Measurements from ENCODE around the gene RPS6KC1.
"Not testable (repeated sequence)": the region's sequence is repeated elsewhere in the genome, so short reads cannot be mapped to it uniquely, and the experiment has no call there.

The RPS6KC1 gene

DNA sequence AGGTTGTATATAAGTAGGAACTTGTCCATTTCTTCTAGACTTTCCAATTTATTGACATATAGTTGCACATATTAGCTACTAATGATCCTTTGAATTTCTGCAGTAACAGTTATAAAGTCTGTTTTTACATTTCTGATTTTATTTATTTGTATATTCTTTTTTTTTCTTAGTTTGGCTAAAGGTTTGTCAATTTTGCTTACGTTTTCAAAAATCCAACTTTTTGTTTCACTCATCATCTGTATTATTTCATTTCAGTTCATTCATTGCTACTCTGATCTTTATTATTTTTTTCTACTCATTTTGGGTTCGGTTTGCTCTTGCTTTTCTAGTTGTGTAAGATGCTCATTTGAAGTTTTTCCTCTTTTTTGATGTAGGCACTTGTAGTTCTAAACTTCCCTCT, 97.9 kb downstream of the RPS6KC1 start:
- H3K4me3 ChIP-seq (ENCODE audit: control insufficient read depth in 1 of 7, extremely low read depth in 1 of 7, insufficient read depth in 4 of 7, low read depth in 2 of 7, low read length in 6 of 7), result no peak overlapping the region
- H3K36me3 ChIP-seq (ENCODE audit: control insufficient read depth in 4 of 4, insufficient read depth in 4 of 4, low read length in 3 of 4), result peaks cover 0 to 18% (median 2%) of the 10 kb centered on the region in 4 experiments
- no peak overlapping the region for H3K27ac ChIP-seq (ENCODE audit: insufficient read depth in 1 of 2, low read depth in 1 of 2, low read length in 2 of 2, poor library complexity in 1 of 2, severe bottlenecking in 2 of 2)
- DNase-seq, result peak in 1 of 3 donors; percentile 23
- ChIA-PET POLR2A (no interaction called here), CTCF (no interaction called here)
- peaks cover 0 to 16% (median 5%) of the 10 kb centered on the region in 5 experiments for H3K9me3 ChIP-seq (ENCODE audit: control extremely low read depth in 1 of 5, control insufficient read depth in 4 of 5, insufficient read depth in 2 of 5, low read depth in 1 of 5, low read length in 4 of 5)
- peaks cover 0 to 7% (median 4%) of the 10 kb centered on the region in 4 experiments for H3K4me1 ChIP-seq (ENCODE audit: control extremely low read depth in 1 of 4, control insufficient read depth in 4 of 4, insufficient read depth in 4 of 4, low read length in 3 of 4)
- no peaks in the 10 kb centered on the region for H3K27me3 ChIP-seq (replicated peaks in 2 of 5; ENCODE audit: control insufficient read depth in 4 of 5, insufficient read depth in 5 of 5, low read length in 4 of 5)
- WGBS (ENCODE audit: insufficient coverage), result no CpG with 5 or more reads among the region's 2 CpGs

DNA sequence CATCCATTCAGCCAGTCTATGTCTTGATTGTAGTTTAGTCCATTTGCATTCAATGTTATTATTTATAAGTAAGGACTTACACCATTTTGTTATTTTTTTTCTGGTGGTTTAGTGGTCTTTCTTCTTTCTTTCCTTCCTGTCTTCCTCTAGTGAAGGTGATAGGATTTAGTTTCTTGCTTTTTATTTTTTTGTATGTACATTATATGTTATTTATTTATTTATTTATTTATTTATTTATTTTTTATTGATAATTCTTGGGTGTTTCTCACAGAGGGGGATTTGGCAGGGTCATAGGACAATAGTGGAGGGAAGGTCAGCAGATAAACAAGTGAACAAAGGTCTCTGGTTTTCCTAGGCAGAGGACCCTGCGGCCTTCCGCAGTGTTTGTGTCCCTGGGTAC, 99.0 kb downstream of the RPS6KC1 start:
- peaks cover 0 to 16% (median 5%) of the 10 kb centered on the region in 5 experiments for H3K9me3 ChIP-seq (ENCODE audit: control extremely low read depth in 1 of 5, control insufficient read depth in 4 of 5, insufficient read depth in 2 of 5, low read depth in 1 of 5, low read length in 4 of 5)
- H3K4me3 ChIP-seq (ENCODE audit: control insufficient read depth in 1 of 7, extremely low read depth in 1 of 7, insufficient read depth in 4 of 7, low read depth in 2 of 7, low read length in 6 of 7); CTCF ChIA-PET; H3K27me3 ChIP-seq (replicated peaks in 2 of 5; ENCODE audit: control insufficient read depth in 4 of 5, insufficient read depth in 5 of 5, low read length in 4 of 5); DNase-seq; H3K27ac ChIP-seq (ENCODE audit: insufficient read depth in 1 of 2, low read depth in 1 of 2, low read length in 2 of 2, poor library complexity in 1 of 2, severe bottlenecking in 2 of 2); POLR2A ChIA-PET: not testable (repeated sequence)
- H3K4me1 ChIP-seq (ENCODE audit: control extremely low read depth in 1 of 4, control insufficient read depth in 4 of 4, insufficient read depth in 4 of 4, low read length in 3 of 4), result peaks cover 2 to 19% (median 16%) of the 10 kb centered on the region in 4 experiments
- no CpG with 5 or more reads among the region's 2 CpGs for WGBS (ENCODE audit: insufficient coverage)
- peaks cover 0 to 14% (median 1%) of the 10 kb centered on the region in 4 experiments for H3K36me3 ChIP-seq (ENCODE audit: control insufficient read depth in 4 of 4, insufficient read depth in 4 of 4, low read length in 3 of 4)

DNA sequence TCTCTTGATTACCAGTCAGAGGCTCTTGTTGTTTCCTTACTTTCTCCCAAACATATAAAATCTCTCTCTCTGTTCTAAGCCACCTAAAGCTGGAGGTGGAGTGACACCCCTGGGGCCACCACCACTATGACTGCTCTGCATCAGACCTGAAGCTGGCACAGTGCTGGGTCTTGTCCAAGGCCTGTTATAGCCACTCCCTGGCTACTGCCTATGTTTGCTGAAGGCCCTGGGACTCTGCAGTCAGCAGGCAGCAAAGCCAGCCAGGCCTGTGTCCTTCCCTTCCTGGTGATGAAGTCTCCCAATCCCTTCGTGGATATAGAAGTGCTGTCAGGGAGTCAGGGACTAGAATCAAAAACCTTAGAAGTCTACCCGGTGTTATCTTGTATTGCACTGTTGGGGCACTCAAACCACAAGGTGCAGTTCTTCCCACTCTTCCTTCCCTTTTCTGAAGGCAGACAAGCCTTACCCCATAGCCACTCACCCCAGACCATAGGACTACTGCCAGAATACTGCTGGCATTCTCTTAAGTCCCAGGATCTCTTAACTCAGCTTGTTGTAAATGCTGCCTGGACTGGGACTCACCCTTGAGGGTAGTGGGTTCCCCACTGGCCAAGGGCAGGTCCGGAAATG, 103.1 kb downstream of the RPS6KC1 start:
- Histone ChIP-seq H3K4me1 (ENCODE audit: control extremely low read depth in 1 of 4, control insufficient read depth in 4 of 4, insufficient read depth in 4 of 4, low read length in 3 of 4) (peaks cover 2 to 24% (median 19%) of the 10 kb centered on the region in 4 experiments), H3K36me3 (ENCODE audit: control insufficient read depth in 4 of 4, insufficient read depth in 4 of 4, low read length in 3 of 4) (peaks cover 0 to 5% (median 0%) of the 10 kb centered on the region in 4 experiments), H3K4me3 (ENCODE audit: control insufficient read depth in 1 of 7, extremely low read depth in 1 of 7, insufficient read depth in 4 of 7, low read depth in 2 of 7, low read length in 6 of 7) (peak overlapping the region in 2 of 7 experiments; percentile 18 to 38), H3K27ac (ENCODE audit: insufficient read depth in 1 of 2, low read depth in 1 of 2, low read length in 2 of 2, poor library complexity in 1 of 2, severe bottlenecking in 2 of 2) (no peak overlapping the region), H3K27me3 (replicated peaks in 2 of 5; ENCODE audit: control insufficient read depth in 4 of 5, insufficient read depth in 5 of 5, low read length in 4 of 5) (no peaks in the 10 kb centered on the region), H3K9me3 (ENCODE audit: control extremely low read depth in 1 of 5, control insufficient read depth in 4 of 5, insufficient read depth in 2 of 5, low read depth in 1 of 5, low read length in 4 of 5) (peaks cover 0 to 9% (median 4%) of the 10 kb centered on the region in 5 experiments)
- CTCF ChIA-PET, result no interaction called here
- peak; percentile 49 to 85 (median 77) for DNase-seq
- POLR2A ChIA-PET, result no interaction called here
- WGBS (ENCODE audit: insufficient coverage), result 0% methylated on average over 3 of the region's 3 CpGs

DNA sequence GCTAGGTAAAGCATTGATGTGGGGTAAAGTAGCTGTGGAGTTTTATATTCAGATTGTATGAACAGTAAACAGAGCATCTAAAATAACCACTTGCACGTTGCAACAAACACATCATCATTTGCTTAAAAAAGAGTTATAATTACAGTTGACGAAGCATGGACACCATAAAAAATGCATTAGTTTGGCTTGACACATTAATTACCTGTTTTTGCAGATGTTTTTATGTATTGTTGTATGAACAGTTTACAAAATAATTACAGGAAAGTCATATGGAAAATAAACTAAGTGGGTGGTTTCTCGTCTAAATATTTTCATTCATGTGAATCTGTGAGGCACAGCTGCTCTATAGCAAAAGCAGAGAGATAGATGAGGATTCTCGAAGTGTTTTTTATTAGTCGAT, 108.3 kb downstream of the RPS6KC1 start:
- H3K27me3 ChIP-seq (replicated peaks in 2 of 5; ENCODE audit: control insufficient read depth in 4 of 5, insufficient read depth in 5 of 5, low read length in 4 of 5), result no peaks in the 10 kb centered on the region
- H3K9me3 ChIP-seq (ENCODE audit: control extremely low read depth in 1 of 5, control insufficient read depth in 4 of 5, insufficient read depth in 2 of 5, low read depth in 1 of 5, low read length in 4 of 5), result peaks cover 0 to 2% (median 0%) of the 10 kb centered on the region in 5 experiments
- peaks cover 0 to 4% (median 0%) of the 10 kb centered on the region in 4 experiments for H3K36me3 ChIP-seq (ENCODE audit: control insufficient read depth in 4 of 4, insufficient read depth in 4 of 4, low read length in 3 of 4)
- DNase-seq, result no peak
- 100% methylated on average over 1 of the region's 5 CpGs for WGBS (ENCODE audit: insufficient coverage)
- no peak overlapping the region for H3K27ac ChIP-seq (ENCODE audit: insufficient read depth in 1 of 2, low read depth in 1 of 2, low read length in 2 of 2, poor library complexity in 1 of 2, severe bottlenecking in 2 of 2)
- H3K4me3 ChIP-seq (ENCODE audit: control insufficient read depth in 1 of 7, extremely low read depth in 1 of 7, insufficient read depth in 4 of 7, low read depth in 2 of 7, low read length in 6 of 7), result no peak overlapping the region
- ChIA-PET CTCF (no interaction called here), POLR2A (no interaction called here)
- peaks cover 2 to 12% (median 10%) of the 10 kb centered on the region in 4 experiments for H3K4me1 ChIP-seq (ENCODE audit: control extremely low read depth in 1 of 4, control insufficient read depth in 4 of 4, insufficient read depth in 4 of 4, low read length in 3 of 4)

DNA sequence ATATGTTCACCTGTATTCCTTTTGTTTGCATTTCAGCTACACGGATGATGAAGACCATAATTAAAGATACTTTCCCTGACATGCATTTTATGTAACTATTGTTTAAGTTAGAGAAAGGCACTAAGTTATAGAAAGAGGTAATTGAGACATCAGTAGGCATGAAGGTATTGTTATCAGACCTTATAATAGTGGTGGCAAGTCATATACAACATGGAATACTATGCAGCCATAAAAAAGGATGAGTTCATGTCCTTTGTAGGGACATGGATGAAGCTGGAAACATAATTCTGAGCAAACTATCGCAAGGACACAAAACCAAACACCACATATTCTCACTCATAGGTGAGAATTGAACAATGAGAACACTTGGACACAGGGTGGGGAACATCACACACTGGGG, 109.4 kb downstream of the RPS6KC1 start:
- H3K27ac ChIP-seq (ENCODE audit: insufficient read depth in 1 of 2, low read depth in 1 of 2, low read length in 2 of 2, poor library complexity in 1 of 2, severe bottlenecking in 2 of 2); DNase-seq; H3K4me1 ChIP-seq (ENCODE audit: control extremely low read depth in 1 of 4, control insufficient read depth in 4 of 4, insufficient read depth in 4 of 4, low read length in 3 of 4); H3K9me3 ChIP-seq (ENCODE audit: control extremely low read depth in 1 of 5, control insufficient read depth in 4 of 5, insufficient read depth in 2 of 5, low read depth in 1 of 5, low read length in 4 of 5); POLR2A ChIA-PET; H3K4me3 ChIP-seq (ENCODE audit: control insufficient read depth in 1 of 7, extremely low read depth in 1 of 7, insufficient read depth in 4 of 7, low read depth in 2 of 7, low read length in 6 of 7); H3K36me3 ChIP-seq (ENCODE audit: control insufficient read depth in 4 of 4, insufficient read depth in 4 of 4, low read length in 3 of 4); CTCF ChIA-PET; H3K27me3 ChIP-seq (replicated peaks in 2 of 5; ENCODE audit: control insufficient read depth in 4 of 5, insufficient read depth in 5 of 5, low read length in 4 of 5): not testable (repeated sequence)
- WGBS (ENCODE audit: insufficient coverage), result no CpG with 5 or more reads among the region's 2 CpGs

DNA sequence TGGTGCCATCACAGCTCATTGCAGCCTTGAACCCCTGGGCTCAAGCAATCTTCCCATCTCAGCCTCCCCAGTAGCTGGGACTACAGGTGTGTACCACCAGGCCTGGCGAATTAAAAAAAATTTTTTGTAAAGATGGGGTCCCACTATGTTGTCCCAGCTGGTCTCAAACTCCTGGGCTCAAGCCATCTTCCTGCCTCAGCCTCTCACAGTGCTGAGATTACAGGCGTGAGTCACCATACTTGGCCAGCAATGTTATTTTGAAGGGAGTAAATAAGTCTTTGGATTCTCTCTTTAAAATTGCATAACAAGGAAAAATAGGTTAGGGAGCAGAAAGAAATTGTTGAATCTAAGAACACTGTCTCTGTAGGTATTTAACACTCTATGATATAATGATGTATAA, 111.3 kb downstream of the RPS6KC1 start:
- DNase-seq, result no peak
- 100% methylated on average over 1 of the region's 2 CpGs for WGBS (ENCODE audit: insufficient coverage)
- no peaks in the 10 kb centered on the region for H3K4me1 ChIP-seq (ENCODE audit: control extremely low read depth in 1 of 4, control insufficient read depth in 4 of 4, insufficient read depth in 4 of 4, low read length in 3 of 4)

DNA sequence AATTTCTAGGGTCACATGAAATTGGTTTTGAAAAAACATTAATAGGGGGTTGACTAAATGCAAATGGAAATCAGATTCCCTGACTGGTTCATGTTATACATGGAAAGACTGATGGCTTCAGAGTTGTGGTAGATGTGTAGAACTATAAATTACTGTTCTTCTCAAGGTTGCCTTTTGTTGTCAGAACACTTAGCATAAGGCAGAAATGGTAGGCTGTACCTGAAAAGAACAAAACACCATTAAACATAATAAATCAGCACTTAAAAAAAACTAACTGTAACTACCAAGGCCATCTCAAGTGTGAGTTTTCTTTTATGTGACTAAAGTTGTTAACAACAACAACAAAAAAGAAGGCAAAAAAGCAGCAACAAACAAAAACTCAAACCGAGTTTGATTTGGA, 111.8 kb downstream of the RPS6KC1 start:
- WGBS (ENCODE audit: insufficient coverage), result 100% methylated on average over 1 of the region's 1 CpG
- no peak overlapping the region for H3K4me3 ChIP-seq (ENCODE audit: control insufficient read depth in 1 of 7, extremely low read depth in 1 of 7, insufficient read depth in 4 of 7, low read depth in 2 of 7, low read length in 6 of 7)
- POLR2A ChIA-PET, result no interaction called here

More for the DNA sequence above, 111.3 kb downstream of the RPS6KC1 start:
- H3K36me3 ChIP-seq (ENCODE audit: control insufficient read depth in 4 of 4, insufficient read depth in 4 of 4, low read length in 3 of 4), result peaks cover 0 to 7% (median 0%) of the 10 kb centered on the region in 4 experiments
- ChIA-PET POLR2A (no interaction called here), CTCF (no interaction called here)
- no peaks in the 10 kb centered on the region for H3K9me3 ChIP-seq (ENCODE audit: control extremely low read depth in 1 of 5, control insufficient read depth in 4 of 5, insufficient read depth in 2 of 5, low read depth in 1 of 5, low read length in 4 of 5)
- no peak overlapping the region for H3K4me3 ChIP-seq (ENCODE audit: control insufficient read depth in 1 of 7, extremely low read depth in 1 of 7, insufficient read depth in 4 of 7, low read depth in 2 of 7, low read length in 6 of 7)
- no peaks in the 10 kb centered on the region for H3K27me3 ChIP-seq (replicated peaks in 2 of 5; ENCODE audit: control insufficient read depth in 4 of 5, insufficient read depth in 5 of 5, low read length in 4 of 5)
- H3K27ac ChIP-seq (ENCODE audit: insufficient read depth in 1 of 2, low read depth in 1 of 2, low read length in 2 of 2, poor library complexity in 1 of 2, severe bottlenecking in 2 of 2), result no peak overlapping the region

More for the DNA sequence above, 111.8 kb downstream of the RPS6KC1 start:
- no peak overlapping the region for H3K27ac ChIP-seq (ENCODE audit: insufficient read depth in 1 of 2, low read depth in 1 of 2, low read length in 2 of 2, poor library complexity in 1 of 2, severe bottlenecking in 2 of 2)
- no peaks in the 10 kb centered on the region for H3K9me3 ChIP-seq (ENCODE audit: control extremely low read depth in 1 of 5, control insufficient read depth in 4 of 5, insufficient read depth in 2 of 5, low read depth in 1 of 5, low read length in 4 of 5)
- no peaks in the 10 kb centered on the region for H3K4me1 ChIP-seq (ENCODE audit: control extremely low read depth in 1 of 4, control insufficient read depth in 4 of 4, insufficient read depth in 4 of 4, low read length in 3 of 4)
- DNase-seq, result no peak
- peaks cover 0 to 7% (median 0%) of the 10 kb centered on the region in 4 experiments for H3K36me3 ChIP-seq (ENCODE audit: control insufficient read depth in 4 of 4, insufficient read depth in 4 of 4, low read length in 3 of 4)
- CTCF ChIA-PET, result no interaction called here
- H3K27me3 ChIP-seq (replicated peaks in 2 of 5; ENCODE audit: control insufficient read depth in 4 of 5, insufficient read depth in 5 of 5, low read length in 4 of 5), result no peaks in the 10 kb centered on the region

Measured in common myeloid progenitor, CD34-positive (primary cell).